Activated T-cell treated with anti-CD3 and anti-CD28 coated beads, Interleukin-2, amount 50 U/mL, for 72 hours (primary cell): Measurements from ENCODE around the gene FAM24B. TPM values are rescaled to one million over a fixed set of nuclear protein-coding genes. Genes with fewer than 3 reads are reported as not detected.

ENCODE experiments used
- ATAC-seq, 2 donors: fragments of 150-1000 bp; cut with Tn5 transposase; replicated peaks in 1 of 2; 2 replicates each; pipeline ENCODE4 v1.10.0; 2021; ENCODE audit warnings: moderate library complexity in 2 of 2, mild to moderate bottlenecking in 1 of 2
- DNase-seq, 2 donors: peaks; one replicate each; pipeline ENCODE4 v3.0.0; 2021 to 2022; ENCODE audit warnings: mixed read lengths in 1 of 2
- H3K27ac Mint-ChIP-seq: one replicate; pipeline ENCODE4 v1.8.0; 2022; ENCODE audit warnings: mild to moderate bottlenecking, moderate library complexity, mixed read lengths
- H3K27me3 Mint-ChIP-seq: one replicate; pipeline ENCODE4 v1.8.0; 2022; ENCODE audit warnings: low read depth, mixed read lengths
- H3K36me3 Mint-ChIP-seq, 2 donors: one replicate each; pipeline ENCODE4 v1.8.0; 2022; ENCODE audit warnings: mixed read lengths in 2 of 2, mild to moderate bottlenecking in 1 of 2; ENCODE audit not compliant: insufficient read depth in 2 of 2
- H3K4me1 Mint-ChIP-seq: one replicate; pipeline ENCODE4 v1.8.0; 2022; ENCODE audit warnings: low read depth, mixed read lengths
- H3K4me3 Mint-ChIP-seq, 2 donors: one replicate each; pipeline ENCODE4 v1.8.0; 2022; ENCODE audit warnings: mild to moderate bottlenecking in 2 of 2, mixed read lengths in 2 of 2, moderate library complexity in 2 of 2
- H3K9me3 Mint-ChIP-seq, 2 donors: one replicate each; pipeline ENCODE4 v1.8.0; 2022; ENCODE audit warnings: mixed read lengths in 2 of 2
- total RNA-seq, 2 donors: library from RNA; stranded (reverse); gene quantifications; one replicate each; pipeline ENCODE4 v1.2.3, GENCODE V29; 2022

Gene FAM24B
- total RNA-seq, 2 donors from 2014 or later = 38.1 to 42.2 TPM

DNA sequence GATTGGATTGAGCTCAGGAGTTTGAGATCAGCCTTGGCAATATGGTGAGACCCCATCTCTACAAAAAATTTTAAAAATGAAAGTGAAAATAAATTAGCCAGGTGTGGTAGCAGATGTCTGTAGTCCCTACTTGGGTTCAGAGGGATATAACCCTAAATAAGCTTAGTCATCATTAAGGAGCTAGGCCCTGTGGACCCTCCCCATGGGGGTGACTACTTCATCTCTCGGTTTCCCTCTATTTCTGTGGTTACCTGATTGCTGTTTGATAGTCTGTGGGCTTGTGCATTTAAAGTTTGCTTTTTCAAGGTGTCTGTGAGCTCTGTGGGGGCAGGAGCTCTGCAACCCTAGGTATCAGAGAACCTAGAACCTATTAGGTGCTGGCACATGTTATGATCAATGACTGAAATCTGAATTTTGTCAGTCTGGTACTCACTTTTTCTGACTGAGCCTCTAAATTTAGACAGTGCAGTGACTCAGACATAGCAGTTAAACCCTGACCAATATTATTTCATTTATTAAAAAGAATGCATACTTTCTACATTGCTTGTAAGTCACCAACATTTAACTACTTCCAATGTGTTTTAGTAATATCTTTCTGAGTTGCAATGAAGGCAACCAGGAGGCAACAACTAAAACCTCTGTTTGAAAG, 25.6 kb downstream of the FAM24B start:
- ATAC-seq (no peak), DNase-seq (no peak)
- no peaks in the 10 kb centered on the region for H3K9me3 Mint-ChIP-seq
- H3K4me1 Mint-ChIP-seq = peaks cover 43% of the 10 kb centered on the region
- no peaks in the 10 kb centered on the region for H3K27me3 Mint-ChIP-seq
- no peak overlapping the region for H3K4me3 Mint-ChIP-seq
- peaks cover 7 to 31% of the 10 kb centered on the region in 2 donors for H3K36me3 Mint-ChIP-seq
- no peak overlapping the region for H3K27ac Mint-ChIP-seq

DNA sequence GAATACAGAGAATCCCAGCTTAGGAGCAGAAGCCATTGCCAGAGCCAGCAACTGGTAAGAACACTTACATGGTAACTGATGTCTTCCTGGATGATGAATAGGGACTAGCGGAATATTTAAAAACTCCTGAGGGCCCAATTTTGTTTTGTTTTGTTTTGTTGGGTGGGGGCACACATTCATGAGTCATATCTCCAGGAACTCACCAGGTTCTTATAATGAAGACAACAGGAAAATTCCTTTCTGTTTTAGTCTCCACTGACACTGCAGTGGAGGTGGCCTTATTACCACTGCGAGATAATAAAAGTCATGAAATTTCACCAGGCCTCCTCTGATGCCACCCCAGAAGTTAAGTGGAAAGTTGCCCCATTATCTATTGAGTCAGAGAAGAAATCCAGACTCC, 27.1 kb downstream of the FAM24B start:
- DNase-seq (no peak), ATAC-seq (no peak)
- Mint-ChIP-seq H3K27ac (peak overlapping the region; percentile 60), H3K4me3 (no peak overlapping the region), H3K36me3 (peaks cover 10 to 28% of the 10 kb centered on the region in 2 donors), H3K4me1 (peaks cover 43% of the 10 kb centered on the region), H3K27me3 (no peaks in the 10 kb centered on the region), H3K9me3 (no peaks in the 10 kb centered on the region)

DNA sequence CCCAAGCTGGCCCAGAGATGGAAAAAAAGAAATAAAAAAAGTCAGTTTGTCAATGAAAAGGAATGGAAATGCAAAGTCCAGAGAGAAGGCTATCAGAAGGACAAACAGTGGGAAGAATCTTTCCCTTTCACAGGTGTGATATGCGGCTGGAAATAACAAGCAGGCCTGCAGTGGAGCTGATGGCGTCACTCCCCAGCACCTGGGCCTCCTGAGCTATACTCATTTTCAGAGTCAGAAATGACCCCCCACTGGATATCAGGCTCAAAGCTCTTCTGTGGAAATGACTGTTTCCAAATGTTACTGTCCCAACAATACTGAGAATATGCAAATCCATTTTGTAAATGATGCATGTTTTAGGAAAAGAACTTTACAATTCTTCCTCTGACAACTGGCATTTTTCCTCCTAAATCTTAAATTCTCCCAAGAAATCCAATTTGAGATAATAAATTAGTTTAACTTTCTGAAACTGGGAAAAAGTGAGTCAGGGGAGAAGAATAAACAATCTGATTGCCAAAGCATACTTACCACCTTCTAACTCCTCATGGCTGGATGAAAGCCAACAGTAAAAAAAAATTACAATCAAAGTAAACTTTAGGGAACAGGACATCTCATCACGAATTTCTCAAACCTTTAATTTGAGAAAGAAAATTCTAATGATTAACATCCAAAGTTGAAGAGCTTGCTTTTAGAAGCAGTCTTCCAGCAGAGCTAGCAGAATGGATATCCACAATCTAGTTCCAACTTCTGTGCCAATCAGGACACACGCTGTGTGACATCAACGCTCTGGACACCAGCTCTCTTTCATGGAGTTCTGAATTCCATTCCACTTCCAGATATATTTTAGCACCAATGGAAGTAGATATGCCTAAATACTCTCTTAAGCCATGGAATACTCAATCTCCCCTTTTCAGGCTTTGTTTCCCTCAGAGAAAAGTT, 28.4 kb downstream of the FAM24B start:
- H3K36me3 Mint-ChIP-seq = peaks cover 12 to 36% of the 10 kb centered on the region in 2 donors
- H3K27ac Mint-ChIP-seq = no peak overlapping the region
- peaks cover 42% of the 10 kb centered on the region for H3K4me1 Mint-ChIP-seq
- peaks cover 3 to 5% of the 10 kb centered on the region in 2 donors for H3K9me3 Mint-ChIP-seq
- ATAC-seq (peak in 1 of 2 donors; percentile 67), DNase-seq (no peak)
- no peak overlapping the region for H3K4me3 Mint-ChIP-seq
- no peaks in the 10 kb centered on the region for H3K27me3 Mint-ChIP-seq

DNA sequence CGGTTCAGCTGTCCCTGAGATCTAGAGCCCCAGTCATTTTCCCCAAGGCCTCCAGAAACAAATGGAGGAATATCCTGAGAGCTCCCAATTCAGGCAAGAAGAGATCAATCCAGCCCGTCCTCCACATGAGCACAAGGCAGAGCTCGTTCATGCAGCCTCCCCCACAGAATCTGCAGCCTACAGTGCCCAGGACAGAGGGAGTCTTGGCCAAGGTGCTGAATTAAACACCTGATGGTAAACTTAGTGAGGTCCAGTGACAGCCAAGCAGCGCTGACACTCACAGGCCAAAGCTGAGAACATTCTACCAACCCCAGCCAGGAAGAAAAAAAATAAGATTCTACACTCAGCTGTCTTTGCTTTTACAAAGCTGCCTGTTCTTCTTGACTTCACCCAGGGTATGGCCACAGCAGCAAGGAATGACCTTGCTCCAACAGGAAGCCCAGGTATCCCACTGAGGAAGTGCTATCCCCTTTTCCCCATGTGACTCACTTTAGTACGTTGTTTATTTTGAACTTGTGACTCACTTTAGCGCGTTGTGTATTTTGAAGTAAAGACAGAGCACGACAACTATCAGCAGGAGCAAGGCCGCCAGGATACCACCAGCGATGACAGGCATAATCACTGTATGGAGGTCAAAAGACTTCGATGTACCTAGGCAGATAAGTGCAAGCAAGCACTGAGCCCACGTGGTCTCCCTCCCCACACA, 29.3 kb downstream of the FAM24B start:
- Mint-ChIP-seq H3K36me3 (peaks cover 14 to 39% of the 10 kb centered on the region in 2 donors), H3K27me3 (no peaks in the 10 kb centered on the region), H3K9me3 (peaks cover 3 to 5% of the 10 kb centered on the region in 2 donors), H3K27ac (peak overlapping the region; percentile 12), H3K4me3 (no peak overlapping the region), H3K4me1 (peaks cover 34% of the 10 kb centered on the region)
- ATAC-seq (no peak), DNase-seq (no peak)

DNA sequence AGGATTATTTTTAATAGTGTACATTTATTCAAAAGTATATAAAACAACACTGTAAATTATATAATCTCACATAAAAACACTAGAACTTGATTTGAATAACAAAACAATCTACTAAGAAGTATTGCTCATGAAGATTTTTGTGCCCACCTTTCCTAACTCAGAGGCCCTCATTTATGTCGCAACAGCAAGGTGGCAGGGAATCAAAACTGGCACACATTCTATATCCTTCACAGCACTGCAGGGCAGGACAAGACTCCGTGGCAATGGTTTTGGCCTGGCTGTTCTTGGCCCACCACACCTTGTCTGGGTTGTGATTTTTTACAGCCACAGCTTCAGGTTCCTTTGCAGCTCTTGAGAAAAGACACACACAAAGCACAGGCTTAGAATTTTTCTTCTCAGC, 30.3 kb downstream of the FAM24B start:
- no peak overlapping the region for H3K4me3 Mint-ChIP-seq
- peaks cover 24% of the 10 kb centered on the region for H3K4me1 Mint-ChIP-seq
- H3K9me3 Mint-ChIP-seq = peaks cover 3 to 5% of the 10 kb centered on the region in 2 donors
- no peaks in the 10 kb centered on the region for H3K27me3 Mint-ChIP-seq
- peaks cover 14 to 40% of the 10 kb centered on the region in 2 donors for H3K36me3 Mint-ChIP-seq
- DNase-seq (no peak), ATAC-seq (no peak)
- no peak overlapping the region for H3K27ac Mint-ChIP-seq

DNA sequence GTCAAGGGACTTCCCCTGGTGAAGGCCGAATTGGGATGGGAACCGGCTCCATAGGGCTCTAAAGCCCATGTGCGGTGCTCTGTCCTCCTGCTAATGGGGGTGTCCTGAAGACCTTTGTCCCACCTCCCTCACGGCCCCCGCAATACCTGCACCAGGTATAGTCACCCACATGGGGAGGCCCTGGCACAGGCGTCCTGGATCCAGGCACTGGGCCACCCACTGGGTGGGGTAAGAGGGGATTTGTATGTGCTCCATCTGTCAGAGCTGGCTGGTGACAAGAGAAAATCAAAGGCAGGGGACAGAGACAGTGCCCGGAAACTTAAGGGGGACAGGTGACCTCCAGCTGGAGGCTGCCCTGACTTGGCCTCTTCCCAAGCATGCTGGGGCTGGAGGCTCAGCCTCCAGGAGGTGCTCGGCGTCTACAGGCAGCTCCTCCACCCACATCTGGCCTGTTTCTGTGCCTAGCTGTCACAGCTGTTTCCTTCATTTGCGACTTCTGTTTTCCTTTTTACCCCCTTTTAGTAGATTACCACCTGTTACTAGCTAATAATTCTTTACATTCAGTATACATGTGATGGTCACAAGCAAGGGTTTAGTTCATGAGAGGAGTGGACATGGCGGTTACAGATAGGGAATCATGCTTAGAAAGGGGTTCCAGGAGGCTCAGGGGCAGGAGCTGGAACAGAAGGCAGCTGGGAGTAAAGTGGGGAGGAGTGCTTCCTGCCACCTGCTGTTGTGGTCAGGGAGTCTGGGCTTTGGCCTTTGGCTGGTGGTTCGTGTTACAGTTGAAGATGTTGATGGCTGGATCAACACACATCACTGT, 31.4 kb downstream of the FAM24B start:
- DNase-seq (no peak), ATAC-seq (no peak)
- H3K4me1 Mint-ChIP-seq = peaks cover 13% of the 10 kb centered on the region
- H3K36me3 Mint-ChIP-seq = peaks cover 10 to 34% of the 10 kb centered on the region in 2 donors
- H3K9me3 Mint-ChIP-seq = peaks cover 3 to 5% of the 10 kb centered on the region in 2 donors
- H3K27ac Mint-ChIP-seq = no peak overlapping the region
- H3K4me3 Mint-ChIP-seq = no peak overlapping the region
- H3K27me3 Mint-ChIP-seq = no peaks in the 10 kb centered on the region

DNA sequence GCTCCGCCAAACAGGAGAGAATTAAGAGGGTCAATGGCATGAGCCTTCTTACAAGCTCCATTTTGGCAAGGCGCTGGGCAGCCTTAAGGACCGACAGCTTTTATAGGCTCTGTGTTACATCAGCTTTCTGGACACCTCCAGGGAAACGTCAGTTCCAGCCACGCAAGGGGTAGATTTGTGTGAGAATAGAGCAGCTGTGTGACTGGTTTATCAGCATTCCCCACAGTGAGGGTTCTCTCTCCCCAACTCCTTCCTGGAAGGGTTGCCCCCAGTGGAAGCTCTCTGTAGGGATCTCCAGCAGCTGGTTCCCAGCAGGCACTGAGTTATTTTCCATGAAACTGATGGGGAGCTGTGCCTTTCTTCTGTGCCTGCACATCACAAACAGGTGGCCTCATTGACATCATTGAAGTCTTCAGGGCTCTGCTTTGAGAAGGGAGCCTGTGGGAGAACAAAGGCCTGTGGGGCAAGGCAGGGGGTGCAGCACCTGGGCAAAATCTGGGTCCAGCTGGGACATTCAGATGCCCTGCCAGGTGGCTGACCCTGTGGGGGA, 33.5 kb downstream of the FAM24B start, which contains the start of gene CUZD1:
TSS of gene CUZD1 (minus strand) at position 75 of the 550 bp plus-strand sequence. CDS start at position 61, 14 bp downstream.
- H3K9me3 Mint-ChIP-seq = peaks cover 4 to 5% of the 10 kb centered on the region in 2 donors
- H3K27me3 Mint-ChIP-seq = no peaks in the 10 kb centered on the region
- H3K4me3 Mint-ChIP-seq = no peak within 1 kb of the TSS
- peaks cover 10 to 30% of the 10 kb centered on the region in 2 donors for H3K36me3 Mint-ChIP-seq
- ATAC-seq = no peak
- no peak within 1 kb of the TSS for H3K27ac Mint-ChIP-seq
- H3K4me1 Mint-ChIP-seq = peaks cover 6% of the 10 kb centered on the region
- DNase-seq = no peak

DNA sequence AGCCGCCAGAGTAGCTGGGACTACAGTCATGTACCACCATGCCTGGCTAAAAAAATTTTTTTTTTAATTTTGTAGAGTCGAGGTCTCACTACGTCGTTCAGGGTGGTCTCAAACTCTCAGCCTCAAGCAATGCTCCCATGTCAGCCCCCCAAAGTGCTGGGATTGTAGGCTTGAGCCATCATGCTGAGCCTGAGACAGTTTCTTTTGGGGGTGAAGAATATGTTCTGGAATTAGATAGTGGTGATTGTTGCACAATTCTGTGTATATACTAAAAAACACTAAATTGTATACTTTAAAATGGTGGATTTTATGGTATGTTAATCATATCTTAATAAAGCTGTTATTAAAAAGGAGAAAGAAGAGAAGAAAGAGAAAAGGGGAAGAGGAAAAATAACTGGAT, 35.2 kb downstream of the FAM24B start:
- no peak overlapping the region for H3K27ac Mint-ChIP-seq
- H3K36me3 Mint-ChIP-seq = peaks cover 13 to 32% of the 10 kb centered on the region in 2 donors
- peaks cover 4% of the 10 kb centered on the region for H3K4me1 Mint-ChIP-seq
- H3K27me3 Mint-ChIP-seq = no peaks in the 10 kb centered on the region
- no peak for ATAC-seq
- no peak overlapping the region for H3K4me3 Mint-ChIP-seq
- peaks cover 4 to 5% of the 10 kb centered on the region in 2 donors for H3K9me3 Mint-ChIP-seq
- DNase-seq = no peak

DNA sequence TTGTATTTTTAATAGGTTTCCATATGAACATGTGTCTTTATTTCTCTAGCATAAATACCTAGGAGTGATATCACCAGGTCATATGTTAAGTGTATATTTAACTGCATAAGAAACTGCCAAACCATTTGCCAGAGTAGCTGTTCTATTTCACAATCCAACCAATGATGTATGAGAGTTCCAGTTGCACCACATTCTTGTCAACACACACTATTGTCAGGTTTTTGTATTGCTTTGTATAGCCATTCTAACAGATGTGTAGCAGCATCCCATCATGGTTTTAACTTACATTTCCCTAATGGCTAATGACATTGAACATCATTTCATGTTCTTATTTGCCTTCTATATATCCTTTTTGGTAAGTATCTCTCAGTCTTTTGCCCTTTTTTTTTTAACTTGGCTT, 37.8 kb downstream of the FAM24B start:
- no peak overlapping the region for H3K4me3 Mint-ChIP-seq
- ATAC-seq = no peak
- no peak overlapping the region for H3K27ac Mint-ChIP-seq
- H3K36me3 Mint-ChIP-seq = peaks cover 10 to 44% of the 10 kb centered on the region in 2 donors
- DNase-seq = no peak
- no peaks in the 10 kb centered on the region for H3K27me3 Mint-ChIP-seq
- H3K9me3 Mint-ChIP-seq = peaks cover 3 to 4% of the 10 kb centered on the region in 2 donors
- H3K4me1 Mint-ChIP-seq = peaks cover 3% of the 10 kb centered on the region

DNA sequence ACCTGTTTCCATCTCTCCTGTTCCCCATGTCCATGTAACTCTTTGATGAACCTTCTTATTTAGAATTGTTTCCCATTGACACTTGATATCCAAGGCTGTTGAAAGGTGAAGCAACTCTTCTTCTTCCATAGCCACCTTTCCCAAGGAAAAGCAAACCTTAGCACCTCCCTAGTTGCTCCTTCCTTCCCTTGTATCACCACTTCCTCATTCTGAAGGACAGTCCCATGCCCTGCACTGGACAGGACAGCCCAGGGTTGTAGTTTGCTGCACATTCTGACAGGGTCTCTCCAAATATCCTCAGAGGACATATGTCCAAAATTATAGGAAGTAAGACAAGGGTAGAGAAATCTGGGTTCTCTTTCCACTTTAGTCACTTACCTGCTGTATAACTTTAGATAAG, 39.9 kb downstream of the FAM24B start:
- H3K36me3 Mint-ChIP-seq = peaks cover 8 to 26% of the 10 kb centered on the region in 2 donors
- DNase-seq = no peak
- no peaks in the 10 kb centered on the region for H3K27me3 Mint-ChIP-seq
- no peaks in the 10 kb centered on the region for H3K4me1 Mint-ChIP-seq
- no peak for ATAC-seq
- no peak overlapping the region for H3K27ac Mint-ChIP-seq
- no peak overlapping the region for H3K4me3 Mint-ChIP-seq
- H3K9me3 Mint-ChIP-seq = peaks cover 2% of the 10 kb centered on the region in 2 donors

DNA sequence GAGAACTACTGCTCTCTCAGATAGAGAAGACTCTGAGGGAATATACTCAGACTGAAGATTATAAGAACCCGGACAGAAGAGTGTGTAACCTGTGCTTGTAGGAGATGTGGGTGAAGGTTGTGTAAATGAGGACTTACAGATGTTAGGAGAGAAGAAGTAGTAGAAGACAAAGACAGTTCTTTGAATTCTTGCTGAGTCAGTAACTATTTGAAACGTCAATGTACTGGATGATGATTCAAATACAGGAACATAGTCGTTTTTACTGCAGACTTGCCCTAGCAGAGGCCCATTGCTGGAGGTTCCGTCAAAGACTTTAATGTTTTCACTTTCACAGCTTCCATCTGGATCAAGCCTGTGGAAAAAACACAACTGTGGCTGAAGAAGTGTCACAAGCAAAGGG, 40.5 kb downstream of the FAM24B start:
- H3K27ac Mint-ChIP-seq = no peak overlapping the region
- H3K4me1 Mint-ChIP-seq = no peaks in the 10 kb centered on the region
- no peaks in the 10 kb centered on the region for H3K27me3 Mint-ChIP-seq
- no peak overlapping the region for H3K4me3 Mint-ChIP-seq
- DNase-seq (no peak), ATAC-seq (no peak)
- H3K9me3 Mint-ChIP-seq = peaks cover 2% of the 10 kb centered on the region in 2 donors
- peaks cover 8 to 23% of the 10 kb centered on the region in 2 donors for H3K36me3 Mint-ChIP-seq

DNA sequence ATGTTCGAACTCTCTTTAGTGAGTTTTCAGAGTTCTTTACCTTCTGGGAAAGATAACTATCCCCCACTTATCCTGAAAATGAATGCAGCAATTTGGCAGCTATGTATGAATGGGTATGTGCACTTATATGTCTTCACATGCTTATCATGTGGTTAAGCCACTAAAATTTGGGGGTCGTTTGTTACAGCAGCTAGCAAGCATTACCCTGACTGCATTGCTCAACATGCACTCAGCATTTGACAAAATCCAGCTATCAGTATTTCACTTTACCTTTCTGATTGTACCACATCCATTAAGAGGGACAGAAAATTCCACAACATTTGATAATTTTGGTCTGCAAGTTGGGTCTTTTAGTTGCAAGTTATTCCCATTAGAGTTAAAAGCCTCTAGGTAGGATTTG, 43.5 kb downstream of the FAM24B start:
- Mint-ChIP-seq H3K9me3 (peaks cover 2% of the 10 kb centered on the region in 2 donors), H3K4me1 (no peaks in the 10 kb centered on the region), H3K27me3 (no peaks in the 10 kb centered on the region), H3K27ac (no peak overlapping the region), H3K36me3 (peaks cover 11 to 28% of the 10 kb centered on the region in 2 donors), H3K4me3 (no peak overlapping the region)
- DNase-seq (no peak), ATAC-seq (no peak)
